LoVo (cell line): Measurements from ENCODE around the gene RERE.
"Not testable (repeated sequence)": the region's sequence is repeated elsewhere in the genome, so short reads cannot be mapped to it uniquely, and the experiment has no call there.

ENCODE experiments used
- DNase-seq: peaks from one replicate; pipeline ENCODE4 v3.0.0-alpha.2; 2016; ENCODE audit warnings: low spot score

RERE gene

GRCh38 chr1:8751984-8752383 is 65.5 kb downstream of the RERE start:
- DNase-seq: no peak

GRCh38 chr1:8747879-8748825 is 69.3 kb downstream of the RERE start:
- no peak for DNase-seq

- no peak for DNase-seq
Measured at GRCh38 chr1:8746554-8746953, 70.9 kb downstream of the RERE start.

- DNase-seq: no peak
Measured at GRCh38 chr1:8745749-8746390, 71.6 kb downstream of the RERE start.

- DNase-seq: no peak
Measured at GRCh38 chr1:8745346-8745745, 72.1 kb downstream of the RERE start.

GRCh38 chr1:8742022-8742924 is 75.2 kb downstream of the RERE start:
- no peak for DNase-seq

- no peak for DNase-seq
Measured at GRCh38 chr1:8740034-8740449, 77.4 kb downstream of the RERE start.

GRCh38 chr1:8739377-8739776 is 78.1 kb downstream of the RERE start:
- DNase-seq: no peak

- DNase-seq: no peak
Measured at GRCh38 chr1:8736927-8737326, 80.5 kb downstream of the RERE start.

GRCh38 chr1:8733484-8733883 is 84.0 kb downstream of the RERE start:
- DNase-seq: no peak

- no peak for DNase-seq
Measured at GRCh38 chr1:8731162-8731561, 86.3 kb downstream of the RERE start.

GRCh38 chr1:8728464-8728863 is 89.0 kb downstream of the RERE start:
- no peak for DNase-seq

- DNase-seq: no peak
Measured at GRCh38 chr1:8727809-8728213, 89.6 kb downstream of the RERE start.

GRCh38 chr1:8727316-8727715 is 90.1 kb downstream of the RERE start:
- DNase-seq: not testable (repeated sequence)

- not testable (repeated sequence) for DNase-seq
Measured at GRCh38 chr1:8726801-8727186, 90.6 kb downstream of the RERE start.

- no peak for DNase-seq
Measured at GRCh38 chr1:8723010-8723409, 94.4 kb downstream of the RERE start.

- DNase-seq: no peak
Measured at GRCh38 chr1:8722366-8722765, 95.1 kb downstream of the RERE start.

- no peak for DNase-seq
Measured at GRCh38 chr1:8721679-8722324, 95.6 kb downstream of the RERE start.

GRCh38 chr1:8720347-8720746 is 97.1 kb downstream of the RERE start:
- no peak for DNase-seq

GRCh38 chr1:8718850-8719361 is 98.5 kb downstream of the RERE start:
- DNase-seq: no peak

- DNase-seq: no peak
Measured at GRCh38 chr1:8717148-8717547, 100.3 kb downstream of the RERE start.

GRCh38 chr1:8716238-8716637 is 101.2 kb downstream of the RERE start:
- DNase-seq: no peak
